ENCODE measurements around the gene COX8A. TPM values are rescaled to one million over a fixed set of nuclear protein-coding genes. Genes with fewer than 3 reads are reported as not detected.

COX8A gene, protein sequence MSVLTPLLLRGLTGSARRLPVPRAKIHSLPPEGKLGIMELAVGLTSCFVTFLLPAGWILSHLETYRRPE
- total RNA-seq (100 to 1,000 TPM; 181 to 531 (median 217) TPM), polyA plus RNA-seq (100 to 1,000 TPM; 340 to 698 (median 481) TPM)
- long read RNA-seq, donor 1, transcript COX8A-201 (2 exons, 507 nt), result major isoform, 235 of 251 reads
- long read RNA-seq, donor 1, partial matches to known transcripts, result 16 of 251 reads
- long read RNA-seq, donor 1, other reads (novel, unspliced or antisense), result 0 of 251 reads
- long read RNA-seq, donor 2, transcript COX8A-201 (2 exons, 507 nt), result major isoform, 185 of 199 reads
- long read RNA-seq, donor 2, partial matches to known transcripts, result 14 of 199 reads
- long read RNA-seq, donor 2, other reads (novel, unspliced or antisense), result 0 of 199 reads

GRCh38 chr11:63974259-63975143 lies at the start of gene COX8A:
COX8A (plus strand) TSS chr11:63974620; CDS start chr11:63974681, 61 bp downstream.
- peaks cover 0 to 13% (median 0%) of the 10 kb centered on the region in 7 donors for H3K27me3 ChIP-seq (replicated peaks in 1 of 7)
- peak within 1 kb of the TSS; percentile 93 to 98 (median 96) for H3K27ac ChIP-seq
- H3K4me3 ChIP-seq, result peak within 1 kb of the TSS; percentile 91 to 99 (median 96)
- TF ChIP-seq POLR2AphosphoS5 (IDR thresholded peaks at IDR 0.05), result peak; percentile 91 to 92 (median 92)
- peak in 3 of 11 experiments; percentile 8 to 42 (median 8) for TF ChIP-seq CTCF (IDR thresholded peaks at IDR 0.05 in 8 of 11, conservative IDR thresholded peaks at IDR 0.05 in 3 of 11)
- peak in 1 of 3 donors; percentile 30 for TF ChIP-seq POLR2A (IDR thresholded peaks at IDR 0.05)
- intact Hi-C loops (cut with DNase I; ENCODE audit: low total_unique reads), result no loop called here
- peak; percentile 96 for DNase-seq
- WGBS, 5 donors, result 0 to 1% (median 0%) methylated on average over 34 to 67 of the region's 67 CpGs
- H3K36me3 ChIP-seq, result peaks cover 0 to 23% (median 2%) of the 10 kb centered on the region in 6 donors
- H3K9me3 ChIP-seq, result no peaks in the 10 kb centered on the region
- H3K4me1 ChIP-seq, result peaks cover 17 to 39% (median 31%) of the 10 kb centered on the region in 6 donors

DNA sequence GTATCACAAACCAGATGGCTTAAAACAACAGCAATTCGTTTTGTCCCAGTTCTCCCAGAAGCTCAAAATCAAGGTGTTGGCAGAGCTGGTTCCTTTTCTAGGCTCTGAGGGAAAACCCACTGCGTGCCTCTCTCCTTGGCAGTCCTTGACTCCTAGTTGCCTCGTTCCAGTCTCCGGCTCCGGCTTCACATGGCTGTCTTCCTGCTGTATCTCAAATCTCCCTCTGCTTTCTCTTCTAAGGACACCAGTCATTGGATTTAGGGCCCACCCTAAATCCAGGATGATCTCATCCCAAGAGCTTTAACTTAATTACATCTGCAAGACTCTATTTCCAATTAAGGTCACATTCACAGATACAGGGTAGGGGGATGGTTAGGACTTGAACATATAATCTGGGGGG lies 44.8 kb upstream of the COX8A start:
- TF ChIP-seq CTCF (IDR thresholded peaks at IDR 0.05 in 8 of 11, conservative IDR thresholded peaks at IDR 0.05 in 3 of 11) (no peak), POLR2A (IDR thresholded peaks at IDR 0.05) (no peak), POLR2AphosphoS5 (IDR thresholded peaks at IDR 0.05) (no peak)
- Histone ChIP-seq H3K27ac (no peak overlapping the region), H3K9me3 (no peaks in the 10 kb centered on the region), H3K27me3 (replicated peaks in 1 of 7) (no peaks in the 10 kb centered on the region), H3K4me3 (no peak overlapping the region), H3K4me1 (no peaks in the 10 kb centered on the region), H3K36me3 (no peaks in the 10 kb centered on the region)
- DNase-seq, result no peak
- intact Hi-C loops (cut with DNase I; ENCODE audit: low total_unique reads), result no loop called here
- WGBS, 5 donors, result 79 to 88% (median 82%) methylated on average over 5 of the region's 5 CpGs

GRCh38 chr11:63931045-63931444 lies 43.4 kb upstream of the COX8A start:
- H3K4me1 ChIP-seq, result no peaks in the 10 kb centered on the region
- H3K4me3 ChIP-seq, result no peak overlapping the region
- no peak for DNase-seq
- WGBS, 5 donors, result 76 to 89% (median 82%) methylated on average over 6 of the region's 6 CpGs
- H3K9me3 ChIP-seq, result no peaks in the 10 kb centered on the region
- intact Hi-C loops (cut with DNase I; ENCODE audit: low total_unique reads), result no loop called here
- TF ChIP-seq CTCF (IDR thresholded peaks at IDR 0.05 in 8 of 11, conservative IDR thresholded peaks at IDR 0.05 in 3 of 11) (no peak), POLR2AphosphoS5 (IDR thresholded peaks at IDR 0.05) (no peak), POLR2A (IDR thresholded peaks at IDR 0.05) (no peak)
- no peaks in the 10 kb centered on the region for H3K27me3 ChIP-seq (replicated peaks in 1 of 7)
- H3K36me3 ChIP-seq, result no peaks in the 10 kb centered on the region
- no peak overlapping the region for H3K27ac ChIP-seq
